Measurements from ENCODE around the gene DDIT4L.

GRCh38 chr4:100184787-100185186, 5.5 kb downstream of the DDIT4L start:
- TF ChIP-seq TAF1 (IDR thresholded peaks at IDR 0.05; ENCODE audit: borderline replicate concordance, insufficient read depth, low read length), result no peak
- TF ChIP-seq POLR2AphosphoS5 (IDR thresholded peaks at IDR 0.05; ENCODE audit: low read depth, low read length), result no peak
- no peak for TF ChIP-seq REST (IDR thresholded peaks at IDR 0.05; ENCODE audit: insufficient read depth in 1 of 2, low read depth in 2 of 2, low read length in 2 of 2)
- no peak for TF ChIP-seq SIN3A (IDR thresholded peaks at IDR 0.05; ENCODE audit: borderline replicate concordance, insufficient read depth, low read length)

Measured in PFSK-1 (cell line).